Stimulated activated CD4-positive, alpha-beta T cell treated with anti-CD3 and anti-CD28 coated beads, Interleukin-1b, Interleukin-23, amount 100 ng/mL, for 24 hours (primary cell): Measurements from ENCODE around the gene SLF2.

Experiments used
- DNase-seq, 4 experiments: peaks; one replicate each; pipeline ENCODE4 v3.0.0-alpha.2; 2020; ENCODE audit warnings: low read depth in 4 of 4, low spot score in 1 of 4

SLF2 gene

GRCh38 chr10:101011517-101012423 lies 99.0 kb downstream of the SLF2 start:
- DNase-seq = no peak

- DNase-seq = peak in 3 of 4 experiments; percentile 63 to 71 (median 66)
Measured at GRCh38 chr10:101012525-101013364, 100.0 kb downstream of the SLF2 start.

- no peak for DNase-seq
Measured at GRCh38 chr10:101013365-101013825, 100.6 kb downstream of the SLF2 start.

- peak in 3 of 4 experiments; percentile 57 to 68 (median 66) for DNase-seq
Measured at GRCh38 chr10:101014230-101014884, 101.6 kb downstream of the SLF2 start.
